Kidney (tissue), 14 donors: Measurements from ENCODE around the gene ERG28. TPM values are rescaled to one million over a fixed set of nuclear protein-coding genes. Genes with fewer than 3 reads are reported as not detected.
"Not testable (repeated sequence)": the region's sequence is repeated elsewhere in the genome, so short reads cannot be mapped to it uniquely, and the experiment has no call there.

Experiments
- DNase-seq, 5 donors: peaks; one replicate each; pipeline ENCODE4 v3.0.0-alpha.2; 2013 to 2020
- FAIRE-seq: peaks from 2 replicates; lab custom pipeline; 2012; peaks lifted over from hg19 to GRCh38; lab: Jason Lieb, UNC
- H3K27ac ChIP-seq, 2 donors: one replicate each; pipeline ENCODE4 v1.7.0; 2013; ENCODE audit warnings: low read depth in 2 of 2, low read length in 2 of 2, inconsistent platforms in 1 of 2
- H3K27me3 ChIP-seq: one replicate; pipeline ENCODE4 v1.7.1; 2013; ENCODE audit warnings: low read length, inconsistent platforms; ENCODE audit not compliant: control insufficient read depth, insufficient read depth
- H3K36me3 ChIP-seq, 3 donors: one replicate each; pipeline versions ENCODE4 v1.7.0 to v1.7.1; 2013; ENCODE audit warnings: low read length in 3 of 3, control low read depth in 1 of 3, inconsistent platforms in 1 of 3; ENCODE audit not compliant: insufficient read depth in 3 of 3, control insufficient read depth in 2 of 3
- H3K4me1 ChIP-seq, 3 donors: one replicate each; pipeline versions ENCODE4 v1.7.0 to v1.7.1; 2013; ENCODE audit warnings: low read length in 3 of 3, inconsistent platforms in 1 of 3, low read depth in 1 of 3; ENCODE audit not compliant: control insufficient read depth in 2 of 3, insufficient read depth in 2 of 3
- H3K4me3 ChIP-seq, 3 donors: one replicate each; pipeline versions ENCODE4 v1.7.0 to v1.8.1; 2013; ENCODE audit warnings: low read length in 3 of 3, control low read depth in 1 of 3, inconsistent platforms in 1 of 3
- H3K9ac ChIP-seq, 3 donors: one replicate each; pipeline versions ENCODE4 v1.7.0 to v1.7.1; 2013; ENCODE audit warnings: low read length in 3 of 3, control low read depth in 1 of 3, inconsistent platforms in 1 of 3
- H3K9me3 ChIP-seq, 3 donors: one replicate each; pipeline versions ENCODE4 v1.7.0 to v1.7.1; 2013; ENCODE audit warnings: low read length in 3 of 3, control low read depth in 1 of 3, inconsistent platforms in 1 of 3; ENCODE audit not compliant: control insufficient read depth in 2 of 3, insufficient read depth in 1 of 3
- CTCF ChIP-seq: IDR thresholded peaks from 3 replicates; pipeline ENCODE4 v1.5.1; 2012; ENCODE audit warnings: mild to moderate bottlenecking, moderate library complexity, borderline replicate concordance; ENCODE audit not compliant: insufficient read depth; ENCODE audit errors: extremely low read depth
- intact Hi-C: fragments of 100-400 bp; cut with DNase I; formaldehyde crosslinking; loops from one replicate; pipeline ENCODE4 v1.11.1; 2022
- polyA plus RNA-seq: library from polyadenylated mRNA; stranded (reverse); fragments of 350-450 nt; fragmentation: Illumina TruSeq; extraction: RNeasy Lipid Tissue Mini Kit (QIAGEN cat#74804); gene quantifications from one replicate; pipeline ENCODE4 v1.2.3, GENCODE V29; 2014; ENCODE audit warnings: low read depth, low replicate concordance; ENCODE audit not compliant: insufficient read depth
- total RNA-seq: library from RNA; stranded (reverse); fragmentation: NEBNext Ultra II Directional; extraction: Animal tissue kit (Norgen Biotek cat#: 25700); gene quantifications from one replicate; pipeline ENCODE4 v1.2.1, GENCODE V29; 2021
- donor health status: control.
- donor health status: control.
- donor health status: control.
- donor health status: control.
- donor health status: control.
- donor health status: DM: yes; HTN: yes; CAD: no.
- donor health status: Normal renal cell carcinoma (clear cell type).

ERG28 gene
- total and polyA plus RNA-seq, 2 donors from 2014 or later = 17.9 to 34.8 TPM

- Histone ChIP-seq H3K4me1 (peaks cover 0 to 8% (median 0%) of the 10 kb centered on the region in 3 donors), H3K9me3 (no peaks in the 10 kb centered on the region), H3K4me3 (no peak overlapping the region), H3K27me3 (no peaks in the 10 kb centered on the region), H3K9ac (no peak overlapping the region), H3K27ac (no peak overlapping the region), H3K36me3 (no peaks in the 10 kb centered on the region)
- intact Hi-C loops = no loop called here
- no peak for TF ChIP-seq CTCF
- no peak for DNase-seq
- no peak for FAIRE-seq
These were observed 58.2 kb downstream of the ERG28 start for GRCh38 chr14:75602503-75602902.

GRCh38 chr14:75601061-75601460 lies 59.6 kb downstream of the ERG28 start:
- DNase-seq, H3K4me1 ChIP-seq, FAIRE-seq, H3K27me3 ChIP-seq, H3K27ac ChIP-seq, H3K4me3 ChIP-seq, intact Hi-C loops, H3K9ac ChIP-seq, H3K9me3 ChIP-seq, H3K36me3 ChIP-seq: not testable (repeated sequence)

GRCh38 chr14:75600100-75600499 lies 60.6 kb downstream of the ERG28 start:
- DNase-seq, H3K9ac ChIP-seq, H3K4me3 ChIP-seq, H3K36me3 ChIP-seq, H3K4me1 ChIP-seq, H3K27me3 ChIP-seq, H3K9me3 ChIP-seq, FAIRE-seq, intact Hi-C loops, H3K27ac ChIP-seq: not testable (repeated sequence)

Other genes with a start within 250 kb of the ERG28 start
- 33.4 TPM for gene JDP2, start 232.9 kb downstream of the ERG28 start, total RNA-seq
- gene JDP2, start 232.9 kb downstream of the ERG28 start, polyA plus RNA-seq = 20.1 TPM
- 3.7 TPM for gene BATF, start 138.4 kb downstream of the ERG28 start, total RNA-seq
- gene BATF, start 138.4 kb downstream of the ERG28 start, polyA plus RNA-seq = 1.6 TPM
- 17.0 TPM for gene FLVCR2, start 82.3 kb downstream of the ERG28 start, total RNA-seq
- 7.1 TPM for gene FLVCR2, start 82.3 kb downstream of the ERG28 start, polyA plus RNA-seq
- 37.2 TPM for gene TTLL5, start 370 bp upstream of the ERG28 start, total RNA-seq
- 16.8 TPM for gene TTLL5, start 370 bp upstream of the ERG28 start, polyA plus RNA-seq